GM19468 (cell line): ENCODE data around the gene TENM3.
"Not testable (repeated sequence)": the region's sequence is repeated elsewhere in the genome, so short reads cannot be mapped to it uniquely, and the experiment has no call there.

ENCODE experiments used
- ATAC-seq: cut with Tn5 transposase; IDR thresholded peaks from one replicate; pipeline ENCODE4 v1.9.1; 2021; ENCODE audit warnings: mild to moderate bottlenecking, moderate library complexity, moderate number of reproducible peaks; ENCODE audit not compliant: unreplicated experiment; ENCODE audit errors: extremely low read depth

TENM3 gene

DNA sequence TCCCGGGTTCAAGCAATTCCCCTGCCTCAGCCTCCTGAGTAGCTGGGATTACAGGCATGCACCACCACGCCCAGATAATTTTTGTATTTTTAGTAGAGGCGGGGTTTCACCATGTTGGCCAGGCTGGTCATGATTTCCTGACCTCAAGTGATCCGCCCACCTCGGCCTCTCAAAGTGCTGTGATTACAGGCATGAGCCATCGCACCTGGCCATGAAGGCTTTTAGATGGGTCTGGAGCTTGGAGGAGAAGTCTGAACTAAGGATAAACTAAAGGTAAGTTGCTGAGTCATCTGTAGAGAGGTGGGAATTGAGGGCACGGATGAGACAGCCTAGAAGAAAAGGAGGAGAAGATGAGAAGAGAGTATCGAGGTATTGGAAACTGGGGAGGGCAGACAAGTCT is at the start of gene TENM3:
Gene TENM3, plus strand, starts transcription at position 199 of the 400 bp plus-strand sequence. CDS start 80,619 bp downstream, outside the sequence.
- ATAC-seq, result not testable (repeated sequence)

DNA sequence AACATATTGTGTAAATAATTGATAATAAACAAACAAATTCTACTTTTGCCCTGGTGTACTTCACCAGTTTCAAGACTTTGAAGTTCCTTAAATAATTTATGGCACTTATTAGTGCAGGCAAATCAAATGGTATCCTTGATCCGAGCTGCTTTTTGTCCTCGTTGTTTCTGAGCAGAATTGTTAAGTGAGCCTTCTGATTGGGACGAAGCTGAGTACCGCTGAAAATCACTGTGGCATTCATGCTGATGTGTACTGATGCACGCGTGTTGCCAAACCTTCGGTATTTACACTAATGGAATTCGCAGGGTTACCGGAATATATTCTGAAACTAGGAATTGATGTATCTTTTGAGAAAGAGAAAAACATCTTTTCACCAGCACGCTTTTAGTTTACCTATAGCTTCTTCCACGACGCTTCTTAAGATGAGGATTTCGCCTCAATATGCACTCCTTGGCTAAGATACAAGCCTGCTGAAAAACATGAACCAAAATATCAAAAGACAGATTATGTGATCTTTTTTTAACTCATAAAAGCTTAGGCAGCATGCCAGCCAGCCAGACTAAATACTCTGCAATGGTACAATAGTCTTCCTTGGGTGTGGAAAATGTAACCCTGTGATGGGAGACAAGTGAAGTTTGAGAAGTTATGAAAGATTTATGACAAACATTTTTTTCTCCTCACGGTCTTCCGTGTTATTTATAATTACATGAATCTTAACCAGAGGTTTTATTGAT is 48.9 kb upstream of the TENM3 start:
- ATAC-seq, result no peak

DNA sequence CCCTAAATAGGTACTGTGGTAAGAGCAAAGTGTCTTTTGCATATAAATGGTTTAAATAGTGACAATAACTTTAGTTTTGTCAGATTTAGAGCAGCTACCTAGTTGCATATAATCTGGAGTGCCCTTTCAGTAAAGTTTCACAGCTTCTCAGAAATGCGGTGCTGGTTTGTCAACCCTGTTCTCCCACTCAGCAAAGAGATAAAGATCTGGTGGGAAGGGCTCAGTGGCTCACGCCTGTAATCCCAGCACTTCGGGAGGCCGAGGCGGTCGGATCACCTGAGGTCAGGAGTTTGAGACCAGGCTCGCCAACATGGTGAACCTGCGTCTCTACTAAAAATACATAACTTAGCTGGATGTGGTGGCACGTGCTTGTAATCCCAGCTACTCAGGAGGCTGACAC is 45.6 kb upstream of the TENM3 start:
- ATAC-seq, result no peak

DNA sequence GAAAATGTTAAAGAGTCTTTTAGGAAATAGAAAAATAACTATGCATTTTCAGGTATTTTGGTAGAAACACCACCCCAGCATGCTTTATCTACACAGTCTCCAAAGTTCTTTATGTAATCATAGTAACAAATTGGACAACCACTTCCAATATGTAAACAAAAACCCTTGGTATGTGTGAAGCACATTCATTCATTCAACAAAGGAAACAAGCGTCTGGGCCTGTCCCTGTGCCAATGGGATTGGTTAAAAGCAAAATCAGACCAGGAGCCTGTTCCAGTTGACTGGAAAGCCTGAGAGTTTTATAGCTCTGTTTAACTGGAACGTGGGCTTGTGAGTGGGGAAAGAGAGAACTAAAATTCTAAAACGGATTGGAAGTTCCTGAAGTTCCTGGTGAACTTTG is 41.3 kb upstream of the TENM3 start:
- ATAC-seq, result no peak

DNA sequence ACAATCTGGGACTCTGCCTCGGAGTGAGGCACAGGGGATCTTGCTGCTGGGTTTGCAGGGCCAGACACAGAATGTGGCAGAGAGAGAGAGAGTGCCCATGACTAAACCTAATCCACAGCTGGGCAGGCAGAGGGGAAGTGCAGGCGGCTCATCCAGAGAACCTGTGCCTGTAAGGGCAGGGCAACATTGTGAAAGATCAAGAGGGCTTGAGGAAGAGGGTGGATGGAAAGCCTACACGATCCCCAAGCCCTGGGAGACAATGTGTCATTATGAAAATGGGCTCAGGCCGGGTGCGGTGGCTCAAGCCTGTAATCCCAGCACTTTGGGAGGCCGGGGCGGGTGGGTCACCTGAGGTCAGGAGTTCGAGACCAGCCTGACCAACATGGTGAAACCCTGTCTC is 40.6 kb upstream of the TENM3 start:
- ATAC-seq, result no peak

DNA sequence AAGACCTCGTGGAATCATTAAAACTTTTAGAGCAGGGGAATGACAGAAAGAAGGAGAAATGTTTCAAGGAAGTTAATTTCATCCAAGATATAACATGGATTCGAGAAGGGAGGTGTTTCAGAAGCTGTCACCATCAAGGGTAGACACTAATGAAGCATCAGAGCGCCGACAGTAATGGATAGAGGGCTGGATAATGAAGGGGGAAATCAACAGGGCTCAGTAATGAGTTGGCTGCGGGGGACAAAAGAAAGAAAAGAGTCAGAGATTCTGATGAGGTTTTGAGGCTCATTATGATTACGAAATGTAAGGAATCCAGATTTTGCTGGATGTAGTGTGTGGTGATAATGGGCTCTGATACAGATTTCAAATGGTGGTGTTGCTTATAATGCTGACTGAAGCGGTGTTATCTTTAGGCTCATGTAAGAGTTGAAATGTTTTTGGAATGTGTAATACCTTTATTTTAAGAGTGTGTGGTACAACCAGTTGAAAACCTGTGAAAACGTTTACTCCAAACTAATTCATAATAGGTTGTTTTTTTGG is 39.3 kb upstream of the TENM3 start:
- ATAC-seq, result no peak

DNA sequence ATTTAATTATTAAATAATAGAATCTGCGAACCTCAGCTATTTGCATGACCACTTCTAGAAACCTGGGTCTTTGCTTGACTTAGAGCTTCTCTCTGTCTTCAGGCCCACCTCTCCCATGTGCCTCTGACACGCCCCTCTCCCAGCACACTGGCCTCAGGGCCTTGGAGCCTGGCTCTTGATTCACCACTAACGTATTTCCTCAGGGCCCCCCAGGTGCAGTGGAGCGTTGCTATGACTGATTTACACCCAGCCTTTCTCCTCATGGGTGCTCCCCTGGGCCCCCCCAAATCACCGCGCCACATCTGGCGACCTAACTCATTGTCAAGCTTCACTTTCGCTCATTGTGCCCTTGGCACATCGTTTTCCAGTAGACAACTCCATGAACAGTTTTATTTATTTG is 37.9 kb upstream of the TENM3 start:
- ATAC-seq, result no peak

DNA sequence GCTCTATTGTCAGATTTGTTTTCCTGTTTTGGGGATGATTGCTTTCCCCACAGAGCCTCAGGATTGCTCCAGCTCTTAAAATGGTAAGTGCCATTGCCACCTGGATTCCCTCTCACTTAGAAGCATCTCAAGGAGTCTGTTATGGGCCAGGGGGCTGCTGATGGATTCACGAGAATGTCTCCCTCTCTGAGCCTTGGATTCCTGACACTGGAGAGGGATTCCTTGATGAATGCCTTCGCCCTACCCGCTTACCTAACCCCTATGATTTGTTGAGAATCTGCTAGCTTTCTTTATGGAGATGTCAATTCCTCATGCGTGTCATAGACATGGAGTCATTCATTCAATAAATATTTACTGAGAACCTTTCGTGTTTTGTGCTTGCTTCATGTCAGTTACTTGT is 36.9 kb upstream of the TENM3 start:
- no peak for ATAC-seq

DNA sequence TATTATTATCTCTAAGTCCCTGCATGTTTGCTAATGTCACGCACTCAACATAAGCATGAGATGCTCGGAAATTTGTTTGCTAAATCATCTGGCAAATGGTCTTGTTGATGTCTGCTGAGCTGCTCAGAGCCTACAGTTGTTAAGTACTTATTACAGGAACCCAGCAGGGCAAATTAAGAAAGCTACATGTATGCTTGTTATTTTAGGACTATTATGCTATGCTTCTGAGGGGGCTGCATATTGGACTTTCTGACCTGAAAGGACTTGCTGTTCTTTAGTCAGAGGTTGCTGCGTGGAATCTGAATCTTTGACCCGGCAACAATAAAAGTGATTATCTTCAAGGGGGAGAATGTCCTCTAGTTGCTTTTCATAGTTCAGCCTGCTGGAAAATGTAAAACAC is 36.3 kb upstream of the TENM3 start:
- ATAC-seq, result no peak

DNA sequence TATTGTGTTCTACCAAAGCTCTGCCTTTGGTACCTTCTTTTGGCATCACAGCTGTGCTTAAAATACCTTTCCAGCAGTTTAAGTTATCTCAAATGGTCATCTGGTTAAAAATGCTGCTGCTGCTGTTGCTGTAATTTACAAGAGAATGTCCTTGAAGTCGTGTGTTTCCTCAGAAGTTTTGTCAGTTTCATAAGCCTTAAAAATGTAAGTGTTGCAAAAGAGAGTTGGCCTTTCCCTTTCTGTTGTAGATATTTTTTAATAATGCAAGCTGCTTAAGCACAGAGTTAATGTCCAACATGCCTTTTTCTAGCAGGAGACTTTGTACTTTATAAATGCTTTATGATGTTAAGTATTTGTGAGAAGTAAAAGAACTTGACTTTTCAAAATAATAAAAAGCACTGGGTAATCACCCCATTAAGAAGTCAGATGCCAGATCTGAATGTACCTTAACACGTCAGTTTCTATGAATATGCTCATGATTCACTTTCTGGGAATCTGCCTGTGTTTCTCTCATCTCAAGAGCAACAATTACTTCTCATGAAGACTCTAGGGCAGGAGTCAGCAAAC is 35.3 kb upstream of the TENM3 start:
- ATAC-seq, result no peak

DNA sequence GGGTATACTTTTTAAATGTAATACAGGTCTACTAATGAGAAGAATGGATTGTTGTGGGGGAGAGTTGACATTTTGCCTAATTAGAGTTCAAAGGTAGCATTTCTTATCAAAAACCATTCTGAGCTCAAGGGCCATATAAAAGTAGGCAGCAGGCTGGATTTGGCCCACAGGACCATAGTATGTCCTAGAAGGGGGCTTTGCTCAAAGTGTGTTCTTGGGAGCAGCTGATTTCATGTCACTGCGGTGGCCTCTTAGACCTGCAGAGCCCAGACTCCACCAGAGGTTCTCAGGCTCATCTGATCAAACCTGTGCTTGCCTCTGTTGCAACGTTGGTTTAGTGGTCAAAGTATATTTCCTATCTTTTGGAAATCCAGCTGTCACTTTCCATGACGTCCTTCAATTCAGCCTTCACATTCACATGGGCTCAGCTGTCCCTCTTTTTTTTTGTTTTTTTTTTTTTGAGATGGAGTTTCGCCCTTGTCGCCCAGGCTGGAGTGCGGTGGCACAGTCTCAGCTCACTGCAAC is 34.6 kb upstream of the TENM3 start:
- ATAC-seq, result no peak

DNA sequence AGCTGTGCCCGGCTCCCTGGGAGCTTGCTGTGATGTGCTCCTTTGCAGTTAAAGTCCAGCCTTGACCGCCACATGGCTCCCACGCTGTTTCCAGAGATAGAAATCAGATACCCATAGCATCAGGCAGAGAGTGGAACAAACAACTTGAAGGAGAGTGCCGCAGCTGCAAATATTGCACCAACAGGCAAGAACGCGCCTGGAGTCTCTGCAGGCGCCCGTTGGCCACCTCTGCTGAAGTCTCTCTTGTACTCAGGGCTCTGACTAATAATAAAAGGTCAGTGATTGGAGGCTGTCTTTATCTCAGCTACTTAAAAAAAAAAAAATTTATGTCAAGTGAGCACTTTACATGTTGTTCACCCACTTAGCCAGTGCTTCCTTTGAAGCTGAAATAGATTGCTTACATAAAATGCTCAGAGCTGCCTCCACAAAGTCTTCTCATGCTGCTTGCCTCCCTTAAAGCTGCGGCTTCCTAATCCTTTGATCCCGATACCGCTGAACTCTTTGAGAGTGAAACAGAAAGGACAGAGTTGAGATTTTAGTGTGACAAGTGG is 30.9 kb upstream of the TENM3 start:
- no peak for ATAC-seq

DNA sequence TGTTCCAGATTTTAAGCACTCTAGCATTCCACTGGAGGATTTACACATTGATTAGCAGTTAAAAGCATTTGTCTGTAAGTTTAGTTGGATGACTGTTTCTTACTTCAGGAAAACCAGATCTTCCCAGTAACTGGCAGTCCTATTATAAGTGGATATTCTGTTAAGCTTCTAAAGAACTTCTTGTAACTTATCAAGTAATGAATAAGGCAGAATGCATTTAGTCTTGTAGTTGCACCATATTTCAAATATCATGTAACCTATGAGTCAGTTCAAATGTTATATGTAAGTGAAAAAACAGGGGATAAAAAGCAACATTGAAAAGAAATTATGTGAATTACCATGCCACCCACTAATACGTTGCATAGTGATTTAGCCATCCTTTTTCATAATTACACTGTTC is 30.2 kb upstream of the TENM3 start:
- ATAC-seq, result no peak

DNA sequence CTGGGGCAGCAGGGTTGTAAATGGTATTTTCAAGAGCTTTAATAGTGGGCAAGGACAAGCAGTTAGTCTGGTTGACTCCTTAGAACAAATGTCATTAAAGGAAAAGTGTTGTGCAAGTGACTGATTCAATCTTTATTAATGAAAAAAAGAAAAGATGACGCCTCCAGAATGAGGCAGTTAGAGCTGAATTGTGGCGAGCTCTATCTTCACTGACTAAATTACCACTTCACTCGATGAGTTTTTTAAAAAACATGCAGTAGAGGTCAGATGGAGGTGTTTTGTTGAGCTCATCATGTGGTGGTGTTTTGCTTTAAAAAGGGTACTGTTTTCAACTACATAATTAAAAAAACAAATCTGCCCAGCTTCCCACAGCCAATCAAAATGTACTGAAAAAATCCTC is 28.1 kb upstream of the TENM3 start:
- ATAC-seq, result no peak

DNA sequence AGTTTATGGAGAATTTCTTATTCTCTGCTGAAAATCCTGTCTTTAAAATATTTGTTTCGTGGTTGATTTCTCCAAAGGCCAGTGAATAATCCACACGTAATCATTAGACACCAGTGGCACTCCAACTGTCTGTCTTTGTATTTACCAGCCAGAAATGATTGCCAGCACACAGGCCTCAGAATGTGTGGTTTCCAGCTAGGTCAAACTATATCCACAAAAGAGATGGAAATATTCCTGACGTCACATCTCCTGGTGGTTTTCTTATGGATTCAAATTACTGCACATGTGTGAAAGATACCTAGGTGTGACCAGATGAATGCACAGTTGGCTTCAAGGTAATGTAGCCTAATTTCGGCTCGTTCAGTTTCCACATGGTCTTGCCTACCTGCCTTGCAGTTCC is 27.2 kb upstream of the TENM3 start:
- no peak for ATAC-seq

DNA sequence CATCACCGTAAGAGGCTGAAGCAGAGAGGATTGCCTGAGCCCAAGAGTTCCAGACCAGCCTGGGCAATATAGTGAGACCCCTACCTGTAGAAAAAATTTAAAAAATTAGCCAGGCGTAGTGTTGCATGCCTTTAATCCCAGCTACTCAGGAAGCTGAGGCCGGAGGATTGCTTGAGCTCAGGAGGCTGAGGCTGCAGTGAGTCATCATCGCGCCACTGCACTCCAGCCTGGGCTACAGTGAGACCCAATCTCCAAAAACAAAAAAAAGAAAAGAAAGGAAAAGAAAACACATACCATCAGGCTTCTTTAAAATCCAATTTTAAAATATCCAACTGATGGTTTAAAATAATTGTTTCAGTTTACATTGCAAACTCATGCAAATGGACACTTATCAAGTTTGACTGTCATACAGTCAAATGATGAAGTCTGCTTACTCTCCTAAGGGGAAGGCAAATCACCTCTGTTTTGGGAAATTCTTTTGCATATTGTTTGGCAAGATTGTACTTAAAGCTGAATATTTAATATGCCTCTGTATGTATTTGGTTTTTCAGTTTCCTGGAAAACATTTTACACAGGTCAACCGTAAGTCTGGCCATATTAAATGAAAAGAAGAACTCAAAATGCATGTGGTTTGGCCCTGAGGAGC is 23.7 kb upstream of the TENM3 start:
- ATAC-seq, result no peak

DNA sequence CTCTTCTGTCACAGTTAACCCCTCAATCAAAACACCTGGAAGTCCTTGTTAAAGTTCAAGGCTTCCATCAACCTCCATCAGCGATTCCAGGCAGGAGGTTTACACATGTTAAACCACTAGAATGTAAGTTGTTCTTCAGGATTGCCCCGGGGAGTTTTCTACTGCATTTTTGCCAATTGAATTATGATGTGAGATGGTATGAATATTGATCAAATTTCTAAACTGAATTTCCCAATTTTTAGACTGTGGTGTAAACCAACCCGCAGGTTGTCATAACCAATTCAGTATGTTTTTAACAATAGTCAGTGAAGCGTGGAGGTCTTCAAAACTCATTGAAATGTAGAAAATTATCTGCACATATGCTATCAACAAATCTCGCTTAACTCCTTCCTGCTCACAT is 21.2 kb upstream of the TENM3 start:
- ATAC-seq, result no peak

DNA sequence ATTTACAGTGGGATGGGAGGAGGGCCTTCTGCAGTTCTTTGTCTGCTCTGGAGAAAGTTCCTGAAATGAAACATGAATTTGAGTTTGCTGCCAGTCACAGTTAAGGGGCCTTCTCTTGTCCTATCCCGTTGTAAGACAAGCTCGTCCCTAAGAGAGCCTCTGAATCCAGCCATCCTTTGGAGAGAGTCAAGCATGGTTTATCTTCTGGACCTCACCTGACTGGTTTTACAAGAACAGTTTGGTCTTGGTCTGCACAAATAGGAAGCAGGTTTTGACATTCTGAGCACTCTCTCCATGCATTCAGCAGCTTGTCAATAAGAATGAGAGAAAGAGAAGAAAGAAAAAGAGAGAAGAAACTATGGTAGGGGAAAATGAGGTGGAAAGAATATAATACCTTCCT is 20.4 kb upstream of the TENM3 start:
- ATAC-seq, result no peak

DNA sequence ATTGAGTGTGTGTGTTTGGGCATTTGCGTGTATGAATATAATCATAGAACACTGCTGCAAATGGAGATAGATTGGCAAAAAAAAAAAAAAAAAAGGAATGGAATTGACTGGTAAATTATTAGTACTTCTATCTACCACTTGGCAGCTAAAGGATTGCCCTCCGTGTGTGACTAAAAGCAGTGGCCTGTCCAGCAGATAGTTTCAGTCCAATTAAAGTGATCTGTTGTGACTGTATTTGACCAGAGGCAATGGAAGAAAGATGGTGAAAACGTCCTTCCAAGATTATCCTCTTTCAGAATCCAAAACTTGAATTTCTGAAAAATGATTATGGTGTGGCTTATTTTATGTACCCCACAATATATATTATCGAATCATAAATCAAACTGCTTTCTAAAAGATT is 19.5 kb upstream of the TENM3 start:
- ATAC-seq, result no peak

DNA sequence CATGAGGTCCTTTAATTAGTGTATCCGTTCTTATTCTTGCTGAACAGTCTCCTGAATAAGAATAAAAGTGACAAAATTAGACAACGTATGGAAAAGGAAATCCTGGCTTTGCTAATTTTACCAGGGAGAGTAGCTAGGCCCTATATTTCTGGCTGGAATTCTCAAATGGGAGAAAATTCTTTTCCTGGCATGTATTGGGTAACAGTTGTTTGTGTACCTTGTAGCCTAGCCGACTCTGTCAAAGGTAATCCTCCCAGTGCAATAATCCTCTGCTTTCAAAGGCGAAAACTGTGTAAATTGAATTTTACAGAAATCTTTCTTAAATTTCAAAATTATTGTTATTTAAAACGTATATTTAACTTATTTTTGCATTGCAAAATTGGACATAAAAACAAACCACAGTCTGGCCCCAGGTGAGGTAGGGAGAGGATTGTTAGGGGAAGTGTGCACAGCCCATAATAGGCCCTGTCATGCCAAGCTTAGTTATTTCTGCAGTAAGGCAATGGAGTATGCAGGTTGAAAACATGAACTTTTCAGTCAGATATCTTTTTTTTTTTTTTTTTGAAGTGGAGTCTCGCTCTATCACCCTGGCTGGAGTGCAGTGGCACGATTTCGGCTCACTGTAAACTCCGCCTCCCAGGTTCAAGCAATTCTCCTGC is 18.9 kb upstream of the TENM3 start:
- no peak for ATAC-seq
